Type B pancreatic cell (in vitro differentiated cells): Measurements from ENCODE around the gene CSGALNACT2. TPM values are rescaled to one million over a fixed set of nuclear protein-coding genes. Genes with fewer than 3 reads are reported as not detected.
"Not testable (repeated sequence)": the region's sequence is repeated elsewhere in the genome, so short reads cannot be mapped to it uniquely, and the experiment has no call there.

Experiments
- DNase-seq: peaks from one replicate; pipeline ENCODE4 v3.0.0; 2021; ENCODE audit warnings: mixed read lengths; ENCODE audit not compliant: unreplicated experiment; ENCODE audit errors: extremely low spot score
- H3K27ac Mint-ChIP-seq: 2 replicates; pipeline ENCODE4 v1.8.0; 2021; ENCODE audit warnings: mild to moderate bottlenecking, mixed read lengths
- H3K27me3 Mint-ChIP-seq: 2 replicates; pipeline ENCODE4 v1.8.0; 2021; ENCODE audit warnings: mixed read lengths
- H3K36me3 Mint-ChIP-seq: 2 replicates; pipeline ENCODE4 v1.8.0; 2021; ENCODE audit warnings: mixed read lengths
- H3K4me1 Mint-ChIP-seq: one replicate; pipeline ENCODE4 v1.8.0; 2021; ENCODE audit warnings: mixed read lengths; ENCODE audit not compliant: unreplicated experiment
- H3K4me3 Mint-ChIP-seq: 2 replicates; pipeline ENCODE4 v1.8.0; 2021; ENCODE audit warnings: mild to moderate bottlenecking, mixed read lengths
- H3K9me3 Mint-ChIP-seq: 2 replicates; pipeline ENCODE4 v1.8.0; 2021; ENCODE audit warnings: mixed read lengths
- CTCF ChIP-seq: fragments of 200-600 bp; sonication (generic); conservative IDR thresholded peaks from 2 replicates; pipeline ENCODE4 v1.5.0; 2021; ENCODE audit warnings: antibody characterized with exemption, mild to moderate bottlenecking
- total RNA-seq: library from RNA; stranded (reverse); gene quantifications from 2 replicates; pipeline ENCODE4 v1.2.1, GENCODE V29; 2021; ENCODE audit warnings: low replicate concordance

The CSGALNACT2 gene
- total RNA-seq, 1 donor from 2014 or later, result 11.6 TPM

GRCh38 chr10:43093423-43094076, 44.7 kb upstream of the CSGALNACT2 start:
- TF ChIP-seq CTCF, result peak; percentile 27
- peaks cover 9% of the 10 kb centered on the region for H3K4me1 Mint-ChIP-seq
- no peak for DNase-seq
- peaks cover 34% of the 10 kb centered on the region for H3K27me3 Mint-ChIP-seq
- no peak overlapping the region for H3K27ac Mint-ChIP-seq
- H3K9me3 Mint-ChIP-seq, result no peaks in the 10 kb centered on the region
- no peak overlapping the region for H3K4me3 Mint-ChIP-seq
- no peaks in the 10 kb centered on the region for H3K36me3 Mint-ChIP-seq

- Mint-ChIP-seq H3K9me3 (no peaks in the 10 kb centered on the region), H3K36me3 (no peaks in the 10 kb centered on the region), H3K4me3 (no peak overlapping the region), H3K4me1 (peaks cover 9% of the 10 kb centered on the region), H3K27me3 (peaks cover 36% of the 10 kb centered on the region), H3K27ac (no peak overlapping the region)
- no peak for TF ChIP-seq CTCF
- DNase-seq, result no peak
Observed at GRCh38 chr10:43094085-43094484, 44.2 kb upstream of the CSGALNACT2 start.

GRCh38 chr10:43099339-43099738, 38.9 kb upstream of the CSGALNACT2 start:
- DNase-seq, H3K4me1 Mint-ChIP-seq, H3K4me3 Mint-ChIP-seq, H3K9me3 Mint-ChIP-seq, H3K36me3 Mint-ChIP-seq, H3K27ac Mint-ChIP-seq: not testable (repeated sequence)
- peaks cover 46% of the 10 kb centered on the region for H3K27me3 Mint-ChIP-seq

- Mint-ChIP-seq H3K36me3 (no peaks in the 10 kb centered on the region), H3K27ac (no peak overlapping the region), H3K4me3 (no peak overlapping the region), H3K27me3 (peaks cover 43% of the 10 kb centered on the region), H3K9me3 (no peaks in the 10 kb centered on the region), H3K4me1 (no peaks in the 10 kb centered on the region)
- TF ChIP-seq CTCF, result no peak
- no peak for DNase-seq
Observed at GRCh38 chr10:43099928-43100327, 38.3 kb upstream of the CSGALNACT2 start.

- Mint-ChIP-seq H3K4me3 (no peak overlapping the region), H3K9me3 (no peaks in the 10 kb centered on the region), H3K36me3 (no peaks in the 10 kb centered on the region), H3K27ac (no peak overlapping the region), H3K27me3 (peaks cover 46% of the 10 kb centered on the region), H3K4me1 (no peaks in the 10 kb centered on the region)
- no peak for DNase-seq
- no peak for TF ChIP-seq CTCF
Observed at GRCh38 chr10:43100366-43100765, 37.9 kb upstream of the CSGALNACT2 start.

- Mint-ChIP-seq H3K9me3 (no peaks in the 10 kb centered on the region), H3K36me3 (no peaks in the 10 kb centered on the region), H3K27ac (no peak overlapping the region), H3K4me1 (no peaks in the 10 kb centered on the region), H3K27me3 (peaks cover 46% of the 10 kb centered on the region), H3K4me3 (peak overlapping the region; percentile 63)
- no peak for DNase-seq
- no peak for TF ChIP-seq CTCF
Observed at GRCh38 chr10:43102063-43102828, 36.0 kb upstream of the CSGALNACT2 start.
